Measurements from ENCODE around the gene JCAD.
A peak's percentile ranks its signal among the peaks of the same experiment; 100 is the strongest.

- TF ChIP-seq POLR2A (IDR thresholded peaks at IDR 0.05) (no peak), CTCF (IDR thresholded peaks at IDR 0.05) (peak; percentile 85 to 99 (median 98))
Measured at GRCh38 chr10:29998142-29998808, 61.1 kb downstream of the JCAD start.

Measured in thyroid gland (tissue), 4 donors.